GM18499 (cell line): ENCODE measurements around the gene SERPINB3.
"Not testable (repeated sequence)": the region's sequence is repeated elsewhere in the genome, so short reads cannot be mapped to it uniquely, and the experiment has no call there.

ENCODE experiments used
- ATAC-seq: cut with Tn5 transposase; IDR thresholded peaks from one replicate; pipeline ENCODE4 v1.9.1; 2021; ENCODE audit warnings: moderate number of reproducible peaks; ENCODE audit not compliant: insufficient read depth, unreplicated experiment

The SERPINB3 gene

GRCh38 chr18:63650271-63650670 is 11.4 kb downstream of the SERPINB3 start:
- ATAC-seq = not testable (repeated sequence)

GRCh38 chr18:63648241-63648640 is 13.5 kb downstream of the SERPINB3 start:
- ATAC-seq = no peak

GRCh38 chr18:63646936-63647335 is 14.8 kb downstream of the SERPINB3 start:
- no peak for ATAC-seq

- ATAC-seq = not testable (repeated sequence)
These were observed 17.0 kb downstream of the SERPINB3 start for GRCh38 chr18:63644694-63645093.

- ATAC-seq = not testable (repeated sequence)
These were observed 17.6 kb downstream of the SERPINB3 start, which contains the start of gene SERPINB4 for GRCh38 chr18:63644142-63644541. SERPINB4 (minus strand) TSS chr18:63644256; CDS start chr18:63643577, 679 bp downstream.

- ATAC-seq = not testable (repeated sequence)
These were observed 18.9 kb downstream of the SERPINB3 start for GRCh38 chr18:63642668-63643356.

GRCh38 chr18:63641157-63641680 is 20.5 kb downstream of the SERPINB3 start:
- ATAC-seq = not testable (repeated sequence)

- no peak for ATAC-seq
These were observed 24.0 kb downstream of the SERPINB3 start for GRCh38 chr18:63637703-63638102.

GRCh38 chr18:63627819-63628218 is 33.9 kb downstream of the SERPINB3 start:
- no peak for ATAC-seq

GRCh38 chr18:63626431-63626830 is 35.3 kb downstream of the SERPINB3 start:
- no peak for ATAC-seq

- ATAC-seq = no peak
These were observed 36.8 kb downstream of the SERPINB3 start for GRCh38 chr18:63624863-63625262.

GRCh38 chr18:63619661-63620060 is 42.0 kb downstream of the SERPINB3 start:
- no peak for ATAC-seq

- no peak for ATAC-seq
These were observed 43.8 kb downstream of the SERPINB3 start for GRCh38 chr18:63617915-63618234.

GRCh38 chr18:63617049-63617914 is 44.4 kb downstream of the SERPINB3 start:
- peak; percentile 90 for ATAC-seq

- ATAC-seq = no peak
These were observed 48.3 kb downstream of the SERPINB3 start for GRCh38 chr18:63613420-63613819.

GRCh38 chr18:63606526-63606925 is 55.2 kb downstream of the SERPINB3 start:
- no peak for ATAC-seq
